GM12878 (cell line): Measurements from ENCODE around the gene ADGRL3. TPM values are rescaled to one million over a fixed set of nuclear protein-coding genes. Genes with fewer than 3 reads are reported as not detected.
A peak's percentile ranks its signal among the peaks of the same experiment; 100 is the strongest.

ENCODE experiments used
- ATAC-seq: fragments of 200-7000 bp; cut with Tn5 transposase; 3 replicates; pipeline ENCODE4 v1.9.1; 2020; ENCODE audit warnings: mild to moderate bottlenecking, moderate library complexity
- BruUV-seq: library from RNA; stranded (reverse); fragments of 400-500 nt; replicated peaks from 2 replicates; lab custom pipeline; 2021; lab: Mats Ljungman, UMichigan
- CTCF ChIA-PET: fragments of 300-600 bp; sonication (Branson Sonifier 250); formaldehyde crosslinking; extraction: SDS; loops from one replicate; lab custom pipeline; 2021; ENCODE audit warnings: inconsistent platforms; lab: Yijun Ruan, JAX
- POLR2A ChIA-PET: fragments of 350-600 bp; formaldehyde crosslinking; extraction: SDS; loops from one replicate; lab custom pipeline; 2021; ENCODE audit warnings: inconsistent platforms; lab: Charles Lee
- RAD21 ChIA-PET: fragments of 300-600 bp; sonication (Branson Sonifier 250); formaldehyde crosslinking; loops from one replicate; lab custom pipeline; 2023; ENCODE audit warnings: antibody characterized with exemption; ENCODE audit not compliant: unreplicated experiment; lab: Charles Lee
- SMC1A ChIA-PET: fragments of 300-600 bp; sonication (Branson Sonifier 250); formaldehyde crosslinking; loops from one replicate; lab custom pipeline; 2023; ENCODE audit not compliant: unreplicated experiment, uncharacterized antibody; lab: Charles Lee
- DNase-seq: peaks from one replicate; pipeline ENCODE4 v3.0.0-alpha.2; 2011; ENCODE audit warnings: low read depth, low spot score
- FAIRE-seq: peaks from 3 replicates; lab custom pipeline; 2011; peaks lifted over from hg19 to GRCh38; lab: Jason Lieb, UNC
- H2AFZ ChIP-seq: 2 replicates; pipeline ENCODE4 v1.6.0; 2011; ENCODE audit warnings: low read depth, low read length, control low read depth; ENCODE audit not compliant: control insufficient read depth
- H3K27ac ChIP-seq: 2 replicates; pipeline ENCODE4 v1.5.1; 2011; ENCODE audit warnings: control low read depth; ENCODE audit not compliant: control insufficient read depth, insufficient read depth
- H3K27me3 ChIP-seq, 2 experiments: replicated peaks in 1 of 2; 2 replicates each; pipeline versions ENCODE4 v1.6.0 to v1.6.1; 2011; ENCODE audit warnings: low read length in 1 of 2; ENCODE audit not compliant: control insufficient read depth in 2 of 2, insufficient read depth in 2 of 2
- H3K36me3 ChIP-seq, 2 experiments: 2 replicates each; pipeline ENCODE4 v1.5.1; 2011; ENCODE audit warnings: low read length in 1 of 2; ENCODE audit not compliant: control insufficient read depth in 2 of 2, insufficient read depth in 2 of 2
- H3K4me1 ChIP-seq: 2 replicates; pipeline ENCODE4 v1.6.1; 2011; ENCODE audit warnings: mild to moderate bottlenecking, low read length, moderate library complexity, mixed read lengths; ENCODE audit not compliant: control insufficient read depth, insufficient read depth
- H3K4me2 ChIP-seq: 2 replicates; pipeline ENCODE4 v1.6.0; 2011; ENCODE audit warnings: control low read depth; ENCODE audit not compliant: control insufficient read depth, insufficient read depth
- H3K4me3 ChIP-seq: fragments of 200-600 bp; sonication (generic); 2 replicates; pipeline ENCODE4 v1.5.1; 2016
- H3K79me2 ChIP-seq: 2 replicates; pipeline ENCODE4 v1.6.0; 2011; ENCODE audit warnings: low read length; ENCODE audit not compliant: control insufficient read depth, insufficient read depth
- H3K9ac ChIP-seq: 2 replicates; pipeline ENCODE4 v1.8.0; 2011; ENCODE audit warnings: low read length, control low read depth, mixed read lengths; ENCODE audit not compliant: control insufficient read depth, insufficient read depth
- H3K9me3 ChIP-seq: replicated peaks from 3 replicates; pipeline ENCODE4 v1.5.1; 2011; ENCODE audit warnings: mild to moderate bottlenecking, low read length; ENCODE audit not compliant: control insufficient read depth, insufficient read depth
- H4K20me1 ChIP-seq: 2 replicates; pipeline ENCODE4 v1.6.0; 2011; ENCODE audit not compliant: control insufficient read depth, insufficient read depth
- CBX3 ChIP-seq: fragments of 200-600 bp; sonication (generic); IDR thresholded peaks from 2 replicates; pipeline ENCODE4 v1.6.1; 2016; ENCODE audit warnings: low read depth, borderline replicate concordance
- IKZF1 ChIP-seq: fragments of 450-650 bp; conservative IDR thresholded peaks from 2 replicates; pipeline ENCODE4 v1.6.1; 2017; ENCODE audit warnings: antibody characterized with exemption, mild to moderate bottlenecking
- MTA2 ChIP-seq: fragments of 450-650 bp; IDR thresholded peaks from 2 replicates; pipeline ENCODE4 v1.6.1; 2016; ENCODE audit warnings: low read depth, mild to moderate bottlenecking, moderate library complexity
- NFYB ChIP-seq: IDR thresholded peaks from 2 replicates; pipeline ENCODE4 v1.6.1; 2011; ENCODE audit warnings: low read depth, mild to moderate bottlenecking, low read length, improper control_type of control experiment, moderate library complexity; ENCODE audit not compliant: insufficient read depth
- NR2F1 ChIP-seq: fragments of 450-650 bp; conservative IDR thresholded peaks from 2 replicates; pipeline ENCODE4 v1.6.1; 2017; ENCODE audit warnings: mild to moderate bottlenecking
- RB1 ChIP-seq: fragments of 450-650 bp; formaldehyde crosslinking; IDR thresholded peaks from 2 replicates; pipeline ENCODE4 v1.6.1; 2017; ENCODE audit warnings: mild to moderate bottlenecking, borderline replicate concordance
- SREBF1 ChIP-seq: IDR thresholded peaks from 2 replicates; pipeline ENCODE4 v1.6.1; 2012; ENCODE audit warnings: mild to moderate bottlenecking, low read length
- SRF ChIP-seq, 2 experiments: IDR thresholded peaks; 2 replicates each; pipeline ENCODE4 v1.6.1; 2011; ENCODE audit warnings: low read depth in 2 of 2, low read length in 2 of 2, mild to moderate bottlenecking in 1 of 2, moderate library complexity in 1 of 2
- WGBS: methylation state at CpG from one replicate; pipeline ENCODE4 v1.1.6; 2016; ENCODE audit warnings: low lambda C conversion rate; ENCODE audit not compliant: insufficient replicate concordance, insufficient coverage; ENCODE audit errors: missing lambda C conversion rate; 5-methylcytosine and 5-hydroxymethylcytosine counted together
- in situ Hi-C: fragments of 300-500 bp; cut with MboI; formaldehyde crosslinking; loops from 9 replicates; pipeline ENCODE4 v1.14.3; 2018; ENCODE audit warnings: mixed read lengths
- intact Hi-C: fragments of 100-400 bp; cut with micrococcal nuclease; formaldehyde crosslinking; loops from one replicate; pipeline ENCODE4 v1.14.2; 2022; ENCODE audit not compliant: unreplicated experiment
- polyA plus RNA-seq, 11 experiments: library from polyadenylated mRNA; depleted of rRNA in 4 of 11; unstranded in 6 of 11; stranded (reverse) in 5 of 11; fragments of >200 nt; fragmentation: Nextera tagmentation in 4 of 11; fragmentation: Illumina TruSeq in 1 of 11; extraction: Ambion mirVana in 4 of 11; extraction: Trizol in 1 of 11; gene quantifications; 1 replicate in 1 of 11; 2 replicates in 10 of 11; pipeline versions ENCODE4 v1.2.1 to v1.2.3, GENCODE V29; 2011 to 2016; ENCODE audit warnings: inconsistent platforms in 2 of 11, missing spikeins in 2 of 11, low read depth in 1 of 11
- total RNA-seq, 4 experiments: library from RNA; depleted of rRNA in 3 of 4; stranded (reverse); fragments of >200 nt in 3 of 4; fragmentation: Illumina TruSeq in 1 of 4; extraction: Trizol in 1 of 4; gene quantifications; 2 replicates each; pipeline versions ENCODE4 v1.2.1 to v1.2.3, GENCODE V29; 2013 to 2021
- TF ChIP-seq, protein P1 (sequence below): fragments of 450-650 bp; IDR thresholded peaks from 2 replicates; pipeline ENCODE4 v1.6.1; 2014; ENCODE audit warnings: mild to moderate bottlenecking
- TF ChIP-seq, protein P2 (sequence below): fragments of 450-650 bp; IDR thresholded peaks from 2 replicates; pipeline ENCODE4 v1.6.1; 2017; ENCODE audit warnings: mild to moderate bottlenecking

ADGRL3 gene
- total and polyA plus RNA-seq, 10 of the 15 experiments (the other 5 are each of a cell fraction or from before 2014, with no cell fraction given), result 1.1 TPM; not detected in 9

DNA sequence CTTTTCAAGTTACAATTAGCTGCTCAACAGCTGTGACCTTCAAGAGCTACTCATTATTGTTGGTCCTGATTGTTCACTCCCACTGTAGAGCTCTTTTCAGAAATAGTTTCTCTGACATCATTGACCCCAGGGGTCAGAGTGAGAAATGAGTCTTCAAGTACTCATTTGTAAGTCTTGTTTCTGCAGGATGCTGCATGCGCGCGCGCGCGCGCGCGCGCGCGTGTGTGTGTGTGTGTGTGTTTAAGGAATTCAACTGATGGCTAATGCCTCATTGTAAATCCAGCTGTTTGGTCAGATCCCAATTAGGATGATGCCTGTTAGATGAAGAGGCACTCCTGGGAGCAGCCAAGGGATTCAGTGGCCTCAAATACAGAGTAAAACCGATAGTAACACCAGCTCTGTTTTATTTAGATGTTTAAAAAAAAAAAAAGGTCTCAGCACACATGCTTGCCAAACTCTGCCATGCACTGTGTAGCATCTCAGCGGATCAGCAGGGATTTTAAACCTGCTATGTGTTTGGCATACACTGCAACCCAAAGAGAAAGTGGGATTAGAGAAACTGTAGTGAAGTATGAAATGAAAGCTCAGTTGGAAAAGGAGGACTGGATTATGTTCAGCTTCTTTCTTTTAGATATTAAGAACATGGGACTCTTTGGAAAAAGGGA is 332.3 kb downstream of the ADGRL3 start:
- ChIA-PET CTCF (interaction anchor here (0.8 kb wide), 1 partner anchor 9 kb away, joined by 4 read pairs; no protein-coding TSS in a partner anchor), RAD21 (interaction anchor here (0.7 to 1.5 kb wide), 3 partner anchors 8 to 26 kb away, joined by 3 to 8 read pairs (median 5); no protein-coding TSS in a partner anchor), POLR2A (no interaction called here), SMC1A (interaction anchor here (1.3 kb wide), 1 partner anchor 13 kb away, joined by 4 read pairs; no protein-coding TSS in a partner anchor)
- BruUV-seq, result no TSS peak
- Histone ChIP-seq H3K27me3 (no peaks in the 10 kb centered on the region), H4K20me1 (no peaks in the 10 kb centered on the region), H3K79me2 (no peaks in the 10 kb centered on the region), H3K4me3 (no peak overlapping the region), H3K27ac (no peak overlapping the region), H3K9me3 (no peaks in the 10 kb centered on the region), H3K36me3 (no peaks in the 10 kb centered on the region), H3K4me1 (no peaks in the 10 kb centered on the region), H2AFZ (no peak overlapping the region), H3K4me2 (no peak overlapping the region), H3K9ac (no peak overlapping the region)
- no peak for DNase-seq
- ATAC-seq, result peak; percentile 29; the same call in 2 of the 3 replicates
- in situ Hi-C loops (no loop called here), intact Hi-C loops (no loop called here)
- FAIRE-seq, result no peak
- TF ChIP-seq CBX3, result no peak
- no peak for TF ChIP-seq SREBF1
- peak; percentile 85 for TF ChIP-seq NR2F1
- TF ChIP-seq, protein P1, sequence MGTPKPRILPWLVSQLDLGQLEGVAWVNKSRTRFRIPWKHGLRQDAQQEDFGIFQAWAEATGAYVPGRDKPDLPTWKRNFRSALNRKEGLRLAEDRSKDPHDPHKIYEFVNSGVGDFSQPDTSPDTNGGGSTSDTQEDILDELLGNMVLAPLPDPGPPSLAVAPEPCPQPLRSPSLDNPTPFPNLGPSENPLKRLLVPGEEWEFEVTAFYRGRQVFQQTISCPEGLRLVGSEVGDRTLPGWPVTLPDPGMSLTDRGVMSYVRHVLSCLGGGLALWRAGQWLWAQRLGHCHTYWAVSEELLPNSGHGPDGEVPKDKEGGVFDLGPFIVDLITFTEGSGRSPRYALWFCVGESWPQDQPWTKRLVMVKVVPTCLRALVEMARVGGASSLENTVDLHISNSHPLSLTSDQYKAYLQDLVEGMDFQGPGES, result no peak
- peak; percentile 28; the same call in 1 of the 2 replicates for TF ChIP-seq IKZF1
- no peak for TF ChIP-seq NFYB
- TF ChIP-seq MTA2, result peak; percentile 53; the same call in 1 of the 2 replicates
- TF ChIP-seq SRF (IDR thresholded peaks at IDR 0.05; ENCODE audit: low read depth in 2 of 2, low read length in 2 of 2), result no peak
- TF ChIP-seq, protein P2, sequence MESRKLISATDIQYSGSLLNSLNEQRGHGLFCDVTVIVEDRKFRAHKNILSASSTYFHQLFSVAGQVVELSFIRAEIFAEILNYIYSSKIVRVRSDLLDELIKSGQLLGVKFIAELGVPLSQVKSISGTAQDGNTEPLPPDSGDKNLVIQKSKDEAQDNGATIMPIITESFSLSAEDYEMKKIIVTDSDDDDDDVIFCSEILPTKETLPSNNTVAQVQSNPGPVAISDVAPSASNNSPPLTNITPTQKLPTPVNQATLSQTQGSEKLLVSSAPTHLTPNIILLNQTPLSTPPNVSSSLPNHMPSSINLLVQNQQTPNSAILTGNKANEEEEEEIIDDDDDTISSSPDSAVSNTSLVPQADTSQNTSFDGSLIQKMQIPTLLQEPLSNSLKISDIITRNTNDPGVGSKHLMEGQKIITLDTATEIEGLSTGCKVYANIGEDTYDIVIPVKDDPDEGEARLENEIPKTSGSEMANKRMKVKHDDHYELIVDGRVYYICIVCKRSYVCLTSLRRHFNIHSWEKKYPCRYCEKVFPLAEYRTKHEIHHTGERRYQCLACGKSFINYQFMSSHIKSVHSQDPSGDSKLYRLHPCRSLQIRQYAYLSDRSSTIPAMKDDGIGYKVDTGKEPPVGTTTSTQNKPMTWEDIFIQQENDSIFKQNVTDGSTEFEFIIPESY, result peak; percentile 77; the same call in 1 of the 2 replicates
- TF ChIP-seq RB1, result no peak
- WGBS, result 59% methylated on average over 14 of the region's 14 CpGs
